Measurements from ENCODE around the gene PITX2. TPM values are rescaled to one million over a fixed set of nuclear protein-coding genes. Genes with fewer than 3 reads are reported as not detected.

Gene PITX2
- total RNA-seq, 5 donors from 2014 or later (not counting 1 experiment from before 2014, with no cell fraction given): not detected

GRCh38 chr4:110643096-110643495, 20.2 kb upstream of the PITX2 start:
- no peak overlapping the region for H3K27ac Mint-ChIP-seq
- Histone ChIP-seq H3K4me3 (ENCODE audit: control insufficient read depth in 1 of 2, extremely low read depth in 1 of 2, low read length in 1 of 2) (no peak overlapping the region), H3K36me3 (ENCODE audit: control insufficient read depth in 2 of 2, extremely low read depth in 1 of 2, insufficient read depth in 1 of 2, low read length in 1 of 2) (no peaks in the 10 kb centered on the region), H3K9me3 (no peaks in the 10 kb centered on the region), H3K27ac (ENCODE audit: low read length) (no peak overlapping the region), H3K27me3 (replicated peaks in 1 of 2; ENCODE audit: control insufficient read depth in 2 of 2, extremely low read depth in 1 of 2, insufficient read depth in 2 of 2, low read length in 1 of 2) (peaks cover 18 to 19% of the 10 kb centered on the region in 2 experiments), H3K4me1 (ENCODE audit: control insufficient read depth in 1 of 2, extremely low read depth in 1 of 2, insufficient read depth in 2 of 2, low read length in 2 of 2) (no peaks in the 10 kb centered on the region)
- ChIA-PET POLR2A (no interaction called here), CTCF (no interaction called here)
- H3K27me3 Mint-ChIP-seq: peaks cover 71 to 73% of the 10 kb centered on the region in 2 donors
- no peak for ATAC-seq (replicated peaks in 1 of 4)
- WGBS (ENCODE audit: insufficient coverage): 100% methylated on average over 1 of the region's 1 CpG
- H3K36me3 Mint-ChIP-seq: no peaks in the 10 kb centered on the region
- no peaks in the 10 kb centered on the region for H3K9me3 Mint-ChIP-seq
- H3K4me3 Mint-ChIP-seq: no peak overlapping the region
- no peak for DNase-seq
- no peaks in the 10 kb centered on the region for H3K4me1 Mint-ChIP-seq

GRCh38 chr4:110641218-110641617, 18.3 kb upstream of the PITX2 start:
- Histone ChIP-seq H3K9me3 (no peaks in the 10 kb centered on the region), H3K4me1 (ENCODE audit: control insufficient read depth in 1 of 2, extremely low read depth in 1 of 2, insufficient read depth in 2 of 2, low read length in 2 of 2) (no peaks in the 10 kb centered on the region), H3K4me3 (ENCODE audit: control insufficient read depth in 1 of 2, extremely low read depth in 1 of 2, low read length in 1 of 2) (no peak overlapping the region), H3K27me3 (replicated peaks in 1 of 2; ENCODE audit: control insufficient read depth in 2 of 2, extremely low read depth in 1 of 2, insufficient read depth in 2 of 2, low read length in 1 of 2) (peaks cover 25 to 36% of the 10 kb centered on the region in 2 experiments), H3K36me3 (ENCODE audit: control insufficient read depth in 2 of 2, extremely low read depth in 1 of 2, insufficient read depth in 1 of 2, low read length in 1 of 2) (no peaks in the 10 kb centered on the region), H3K27ac (ENCODE audit: low read length) (no peak overlapping the region)
- no peak overlapping the region for H3K4me3 Mint-ChIP-seq
- no peak overlapping the region for H3K27ac Mint-ChIP-seq
- ATAC-seq (replicated peaks in 1 of 4): no peak
- peaks cover 0 to 4% (median 0%) of the 10 kb centered on the region in 3 donors for H3K4me1 Mint-ChIP-seq
- DNase-seq: no peak
- CTCF ChIA-PET: no interaction called here
- no peaks in the 10 kb centered on the region for H3K36me3 Mint-ChIP-seq
- peaks cover 76 to 83% of the 10 kb centered on the region in 2 donors for H3K27me3 Mint-ChIP-seq
- peaks cover 0 to 3% (median 0%) of the 10 kb centered on the region in 3 donors for H3K9me3 Mint-ChIP-seq
- POLR2A ChIA-PET: no interaction called here
- WGBS (ENCODE audit: insufficient coverage): 27% methylated on average over 16 of the region's 18 CpGs

GRCh38 chr4:110640576-110640975, 17.7 kb upstream of the PITX2 start:
- H3K27ac ChIP-seq (ENCODE audit: low read length): no peak overlapping the region
- WGBS (ENCODE audit: insufficient coverage): 27% methylated on average over 7 of the region's 9 CpGs
- ChIA-PET POLR2A (no interaction called here), CTCF (interaction anchor here in 1 of 2 donors (0.7 kb wide), 1 partner anchor 25 kb away, joined by 3 read pairs; no protein-coding TSS in a partner anchor)
- no peaks in the 10 kb centered on the region for H3K36me3 ChIP-seq (ENCODE audit: control insufficient read depth in 2 of 2, extremely low read depth in 1 of 2, insufficient read depth in 1 of 2, low read length in 1 of 2)
- H3K4me3 Mint-ChIP-seq: no peak overlapping the region
- H3K4me1 Mint-ChIP-seq: peaks cover 0 to 4% (median 0%) of the 10 kb centered on the region in 3 donors
- DNase-seq (no peak), ATAC-seq (replicated peaks in 1 of 4) (no peak)
- H3K27ac Mint-ChIP-seq: no peak overlapping the region
- peaks cover 0 to 3% (median 0%) of the 10 kb centered on the region in 3 donors for H3K9me3 Mint-ChIP-seq
- no peaks in the 10 kb centered on the region for H3K9me3 ChIP-seq
- peaks cover 28 to 38% of the 10 kb centered on the region in 2 experiments for H3K27me3 ChIP-seq (replicated peaks in 1 of 2; ENCODE audit: control insufficient read depth in 2 of 2, extremely low read depth in 1 of 2, insufficient read depth in 2 of 2, low read length in 1 of 2)
- H3K4me1 ChIP-seq (ENCODE audit: control insufficient read depth in 1 of 2, extremely low read depth in 1 of 2, insufficient read depth in 2 of 2, low read length in 2 of 2): no peaks in the 10 kb centered on the region
- H3K36me3 Mint-ChIP-seq: no peaks in the 10 kb centered on the region
- no peak overlapping the region for H3K4me3 ChIP-seq (ENCODE audit: control insufficient read depth in 1 of 2, extremely low read depth in 1 of 2, low read length in 1 of 2)
- peaks cover 71 to 80% of the 10 kb centered on the region in 2 donors for H3K27me3 Mint-ChIP-seq

- peaks cover 0 to 8% (median 3%) of the 10 kb centered on the region in 3 donors for H3K9me3 Mint-ChIP-seq
- ATAC-seq (replicated peaks in 1 of 4) (no peak), DNase-seq (no peak)
- Histone ChIP-seq H3K9me3 (no peaks in the 10 kb centered on the region), H3K27ac (ENCODE audit: low read length) (no peak overlapping the region), H3K36me3 (ENCODE audit: control insufficient read depth in 2 of 2, extremely low read depth in 1 of 2, insufficient read depth in 1 of 2, low read length in 1 of 2) (no peaks in the 10 kb centered on the region), H3K27me3 (replicated peaks in 1 of 2; ENCODE audit: control insufficient read depth in 2 of 2, extremely low read depth in 1 of 2, insufficient read depth in 2 of 2, low read length in 1 of 2) (peaks cover 31 to 38% of the 10 kb centered on the region in 2 experiments), H3K4me3 (ENCODE audit: control insufficient read depth in 1 of 2, extremely low read depth in 1 of 2, low read length in 1 of 2) (no peak overlapping the region), H3K4me1 (ENCODE audit: control insufficient read depth in 1 of 2, extremely low read depth in 1 of 2, insufficient read depth in 2 of 2, low read length in 2 of 2) (no peaks in the 10 kb centered on the region)
- H3K27me3 Mint-ChIP-seq: peaks cover 74 to 84% of the 10 kb centered on the region in 2 donors
- ChIA-PET POLR2A (no interaction called here), CTCF (interaction anchor here in 1 of 2 donors (0.7 kb wide), 1 partner anchor 24 kb away, joined by 3 read pairs; no protein-coding TSS in a partner anchor)
- no peak overlapping the region for H3K4me3 Mint-ChIP-seq
- H3K36me3 Mint-ChIP-seq: peaks cover 7% of the 10 kb centered on the region
- H3K27ac Mint-ChIP-seq: no peak overlapping the region
- WGBS (ENCODE audit: insufficient coverage): 16% methylated on average over 22 of the region's 34 CpGs
- peaks cover 0 to 4% (median 0%) of the 10 kb centered on the region in 3 donors for H3K4me1 Mint-ChIP-seq
Observed at GRCh38 chr4:110639207-110640090, 16.6 kb upstream of the PITX2 start.

DNA sequence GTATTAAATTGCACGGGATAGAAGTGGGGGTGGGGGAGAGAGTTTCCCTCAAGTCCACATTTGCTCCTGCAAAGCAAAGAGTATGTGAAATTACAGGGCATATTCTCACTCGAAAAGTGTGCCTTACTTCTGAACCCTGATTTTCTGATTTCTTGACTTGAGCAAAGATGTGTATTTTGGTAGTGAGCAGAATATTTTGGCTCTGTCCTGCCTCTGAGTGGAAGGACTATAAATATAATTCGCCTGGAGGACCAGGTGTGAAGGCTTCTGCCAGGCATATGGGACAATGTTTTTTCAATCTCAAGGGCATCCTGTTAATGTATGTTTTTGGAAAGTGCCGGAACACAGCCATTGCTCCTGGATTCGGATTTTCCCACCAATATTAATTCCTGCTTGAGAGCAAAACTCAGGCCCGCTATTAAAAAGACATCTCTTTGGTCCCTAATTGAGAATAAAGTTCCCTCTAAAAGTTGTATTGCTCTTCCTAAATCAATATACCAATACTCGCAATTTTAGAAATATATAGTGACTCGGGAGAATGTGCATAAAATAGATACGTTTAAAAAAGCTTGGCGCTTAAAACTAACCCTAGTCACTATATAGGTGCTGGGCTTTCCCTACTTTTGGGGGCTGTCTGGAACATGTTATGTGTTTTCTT, 15.3 kb upstream of the PITX2 start:
- peaks cover 73 to 83% of the 10 kb centered on the region in 2 donors for H3K27me3 Mint-ChIP-seq
- peaks cover 0 to 2% of the 10 kb centered on the region in 2 experiments for H3K4me1 ChIP-seq (ENCODE audit: control insufficient read depth in 1 of 2, extremely low read depth in 1 of 2, insufficient read depth in 2 of 2, low read length in 2 of 2)
- WGBS (ENCODE audit: insufficient coverage): no CpG with 5 or more reads among the region's 10 CpGs
- DNase-seq: no peak
- H3K36me3 ChIP-seq (ENCODE audit: control insufficient read depth in 2 of 2, extremely low read depth in 1 of 2, insufficient read depth in 1 of 2, low read length in 1 of 2): no peaks in the 10 kb centered on the region
- ATAC-seq (replicated peaks in 1 of 4): no peak
- ChIA-PET POLR2A (no interaction called here), CTCF (no interaction called here)
- no peaks in the 10 kb centered on the region for H3K9me3 ChIP-seq
- H3K4me3 Mint-ChIP-seq: no peak overlapping the region
- peaks cover 0 to 4% (median 2%) of the 10 kb centered on the region in 3 donors for H3K4me1 Mint-ChIP-seq
- H3K36me3 Mint-ChIP-seq: peaks cover 7% of the 10 kb centered on the region
- H3K9me3 Mint-ChIP-seq: peaks cover 0 to 10% (median 3%) of the 10 kb centered on the region in 3 donors
- H3K4me3 ChIP-seq (ENCODE audit: control insufficient read depth in 1 of 2, extremely low read depth in 1 of 2, low read length in 1 of 2): no peak overlapping the region
- H3K27ac ChIP-seq (ENCODE audit: low read length): no peak overlapping the region
- peaks cover 25 to 49% of the 10 kb centered on the region in 2 experiments for H3K27me3 ChIP-seq (replicated peaks in 1 of 2; ENCODE audit: control insufficient read depth in 2 of 2, extremely low read depth in 1 of 2, insufficient read depth in 2 of 2, low read length in 1 of 2)
- H3K27ac Mint-ChIP-seq: no peak overlapping the region

DNA sequence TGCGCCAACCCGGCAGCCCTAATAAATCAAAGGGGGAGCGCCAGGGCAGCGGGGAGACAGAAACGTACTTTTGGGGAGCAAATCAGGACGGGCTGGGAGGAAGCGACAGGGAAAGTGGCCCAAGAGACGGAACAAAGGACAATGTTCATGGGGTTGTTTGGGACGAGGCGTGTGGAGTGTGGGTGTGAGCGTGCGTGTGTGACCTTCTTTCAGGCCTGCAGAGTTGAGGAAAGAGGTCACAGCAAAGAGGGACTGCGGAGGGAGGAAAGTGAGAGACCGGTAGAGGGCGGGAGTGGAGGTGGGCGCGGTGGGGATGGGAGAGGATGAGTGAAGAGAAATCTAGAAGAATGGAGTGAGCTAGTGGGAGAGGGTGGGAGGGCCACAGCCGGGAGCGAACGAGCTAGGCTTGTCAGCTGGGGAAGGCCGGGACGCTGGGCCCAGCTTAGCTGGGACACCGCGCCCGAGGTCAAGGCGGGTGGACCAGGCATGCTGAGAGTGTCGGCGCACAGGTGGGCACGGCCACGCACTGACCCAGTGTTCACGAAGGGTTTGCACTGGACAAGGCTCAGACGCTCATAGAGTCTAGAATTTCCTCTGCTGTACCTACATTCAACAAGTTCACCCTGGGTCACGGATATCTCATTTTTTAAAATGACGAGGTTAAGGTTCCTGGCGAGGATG, 14.7 kb upstream of the PITX2 start:
- no peak overlapping the region for H3K27ac Mint-ChIP-seq
- 13% methylated on average over 30 of the region's 35 CpGs for WGBS (ENCODE audit: insufficient coverage)
- POLR2A ChIA-PET: no interaction called here
- H3K4me3 Mint-ChIP-seq: peak overlapping the region in 1 of 3 donors; percentile 11
- Histone ChIP-seq H3K27ac (ENCODE audit: low read length) (no peak overlapping the region), H3K4me3 (ENCODE audit: control insufficient read depth in 1 of 2, extremely low read depth in 1 of 2, low read length in 1 of 2) (no peak overlapping the region), H3K27me3 (replicated peaks in 1 of 2; ENCODE audit: control insufficient read depth in 2 of 2, extremely low read depth in 1 of 2, insufficient read depth in 2 of 2, low read length in 1 of 2) (peaks cover 25 to 56% of the 10 kb centered on the region in 2 experiments), H3K4me1 (ENCODE audit: control insufficient read depth in 1 of 2, extremely low read depth in 1 of 2, insufficient read depth in 2 of 2, low read length in 2 of 2) (peaks cover 0 to 5% of the 10 kb centered on the region in 2 experiments), H3K36me3 (ENCODE audit: control insufficient read depth in 2 of 2, extremely low read depth in 1 of 2, insufficient read depth in 1 of 2, low read length in 1 of 2) (no peaks in the 10 kb centered on the region), H3K9me3 (no peaks in the 10 kb centered on the region)
- no peak for ATAC-seq (replicated peaks in 1 of 4)
- CTCF ChIA-PET: no interaction called here
- H3K36me3 Mint-ChIP-seq: peaks cover 7% of the 10 kb centered on the region
- peaks cover 0 to 5% (median 4%) of the 10 kb centered on the region in 3 donors for H3K4me1 Mint-ChIP-seq
- H3K9me3 Mint-ChIP-seq: peaks cover 0 to 10% (median 3%) of the 10 kb centered on the region in 3 donors
- DNase-seq: no peak
- peaks cover 72 to 85% of the 10 kb centered on the region in 2 donors for H3K27me3 Mint-ChIP-seq
